KMS-11 (cell line): ENCODE measurements around the gene LMO1.

Experiments
- H2AFZ ChIP-seq: fragments of 200-600 bp; sonication (generic); 2 replicates; pipeline ENCODE4 v1.6.1; 2016; ENCODE audit warnings: antibody characterized with exemption, mixed run types, low read depth
- H3K27ac ChIP-seq: fragments of 200-600 bp; sonication (generic); 2 replicates; pipeline ENCODE4 v1.6.1; 2016; ENCODE audit warnings: mild to moderate bottlenecking, mixed run types
- H3K27me3 ChIP-seq: fragments of 200-600 bp; sonication (generic); 2 replicates; pipeline ENCODE4 v1.6.1; 2017; ENCODE audit warnings: mild to moderate bottlenecking, low read depth, mixed run types, moderate library complexity; ENCODE audit not compliant: insufficient read depth
- H3K36me3 ChIP-seq: fragments of 200-600 bp; sonication (generic); 2 replicates; pipeline ENCODE4 v1.6.1; 2017; ENCODE audit warnings: mild to moderate bottlenecking, mixed run types; ENCODE audit not compliant: insufficient read depth
- H3K4me1 ChIP-seq: fragments of 200-600 bp; sonication (generic); 2 replicates; pipeline ENCODE4 v1.6.1; 2016; ENCODE audit warnings: mild to moderate bottlenecking, low read depth, mixed run types; ENCODE audit not compliant: poor library complexity, severe bottlenecking
- H3K4me2 ChIP-seq: fragments of 200-600 bp; sonication (generic); 2 replicates; pipeline ENCODE4 v1.7.0; 2016; ENCODE audit warnings: mild to moderate bottlenecking, mixed run types
- H3K4me3 ChIP-seq: fragments of 200-600 bp; sonication (generic); IDR thresholded peaks from 2 replicates; pipeline ENCODE4 v1.6.1; 2017; ENCODE audit warnings: low read depth, low read length, mixed read lengths; ENCODE audit not compliant: insufficient read depth
- H3K79me2 ChIP-seq: fragments of 200-600 bp; sonication (generic); 2 replicates; pipeline ENCODE4 v1.6.1; 2016; ENCODE audit warnings: low read depth, mixed run types; ENCODE audit not compliant: insufficient read depth
- H3K9ac ChIP-seq: fragments of 200-600 bp; sonication (generic); 2 replicates; pipeline ENCODE4 v1.6.1; 2016; ENCODE audit warnings: mild to moderate bottlenecking, mixed run types
- H4K20me1 ChIP-seq: fragments of 200-600 bp; sonication (generic); 2 replicates; pipeline ENCODE4 v1.6.1; 2016; ENCODE audit warnings: mild to moderate bottlenecking, mixed run types; ENCODE audit not compliant: insufficient read depth
- CTCF ChIP-seq: fragments of 200-600 bp; sonication (generic); conservative IDR thresholded peaks from 2 replicates; pipeline ENCODE4 v1.6.1; 2017; ENCODE audit warnings: low read depth, mild to moderate bottlenecking, antibody characterized with exemption, low read length, moderate library complexity, mixed read lengths

LMO1 gene

GRCh38 chr11:8263769-8264410 is at the start of gene LMO1:
LMO1 (minus strand) TSS chr11:8263878; CDS start chr11:8263362, 516 bp downstream.
- TF ChIP-seq CTCF, result peak; percentile 88
- Histone ChIP-seq H3K27ac (no peak within 1 kb of the TSS), H3K4me1 (peaks cover 7% of the 10 kb centered on the region), H3K4me2 (peak within 1 kb of the TSS; percentile 83), H3K4me3 (no peak within 1 kb of the TSS), H3K36me3 (no peaks in the 10 kb centered on the region), H3K79me2 (no peaks in the 10 kb centered on the region), H3K27me3 (peaks cover 14% of the 10 kb centered on the region; the same call in 1 of the 2 replicates), H3K9ac (peak within 1 kb of the TSS; percentile 11; the same call in 1 of the 2 replicates), H2AFZ (peak within 1 kb of the TSS; percentile 81), H4K20me1 (no peaks in the 10 kb centered on the region)

GRCh38 chr11:8312986-8313385 is 49.3 kb upstream of the LMO1 start:
- Histone ChIP-seq H3K36me3 (no peaks in the 10 kb centered on the region), H3K9ac (no peak overlapping the region), H3K4me2 (no peak overlapping the region), H3K27ac (no peak overlapping the region), H4K20me1 (no peaks in the 10 kb centered on the region), H3K79me2 (no peaks in the 10 kb centered on the region), H3K4me1 (no peaks in the 10 kb centered on the region), H2AFZ (no peak overlapping the region), H3K27me3 (no peaks in the 10 kb centered on the region), H3K4me3 (no peak overlapping the region)
- no peak for TF ChIP-seq CTCF

GRCh38 chr11:8311366-8311765 is 47.7 kb upstream of the LMO1 start:
- no peak overlapping the region for H2AFZ ChIP-seq
- H4K20me1 ChIP-seq, result no peaks in the 10 kb centered on the region
- no peak overlapping the region for H3K4me2 ChIP-seq
- H3K27ac ChIP-seq, result no peak overlapping the region
- no peak overlapping the region for H3K9ac ChIP-seq
- H3K79me2 ChIP-seq, result no peaks in the 10 kb centered on the region
- no peaks in the 10 kb centered on the region for H3K4me1 ChIP-seq
- no peak overlapping the region for H3K4me3 ChIP-seq
- H3K36me3 ChIP-seq, result no peaks in the 10 kb centered on the region
- H3K27me3 ChIP-seq, result no peaks in the 10 kb centered on the region
- TF ChIP-seq CTCF, result no peak

GRCh38 chr11:8310743-8311298 is 47.1 kb upstream of the LMO1 start:
- Histone ChIP-seq H3K27me3 (no peaks in the 10 kb centered on the region), H3K4me1 (no peaks in the 10 kb centered on the region), H3K9ac (no peak overlapping the region), H3K36me3 (no peaks in the 10 kb centered on the region), H3K4me3 (no peak overlapping the region), H3K27ac (no peak overlapping the region), H2AFZ (no peak overlapping the region), H3K4me2 (no peak overlapping the region), H4K20me1 (no peaks in the 10 kb centered on the region), H3K79me2 (no peaks in the 10 kb centered on the region)
- TF ChIP-seq CTCF, result no peak
